GM13976 (cell line): Measurements from ENCODE around the gene TFEC.

ENCODE experiments used
- DNase-seq: peaks from one replicate; pipeline ENCODE4 v3.0.0; 2012; ENCODE audit warnings: low spot score
- CTCF ChIP-seq: IDR thresholded peaks from 2 replicates; pipeline ENCODE4 v1.5.1; 2012; ENCODE audit warnings: borderline replicate concordance, mild to moderate bottlenecking; ENCODE audit not compliant: insufficient read depth; ENCODE audit errors: extremely low read depth, missing control alignments, control extremely low read depth
- in situ Hi-C: fragments of 300-500 bp; cut with MboI; formaldehyde crosslinking; loops from one replicate; pipeline ENCODE4 v1.12.0; 2022; ENCODE audit warnings: low sequenced_read_pairs, mixed read lengths, inconsistent platforms; ENCODE audit not compliant: unreplicated experiment

TFEC gene

DNA sequence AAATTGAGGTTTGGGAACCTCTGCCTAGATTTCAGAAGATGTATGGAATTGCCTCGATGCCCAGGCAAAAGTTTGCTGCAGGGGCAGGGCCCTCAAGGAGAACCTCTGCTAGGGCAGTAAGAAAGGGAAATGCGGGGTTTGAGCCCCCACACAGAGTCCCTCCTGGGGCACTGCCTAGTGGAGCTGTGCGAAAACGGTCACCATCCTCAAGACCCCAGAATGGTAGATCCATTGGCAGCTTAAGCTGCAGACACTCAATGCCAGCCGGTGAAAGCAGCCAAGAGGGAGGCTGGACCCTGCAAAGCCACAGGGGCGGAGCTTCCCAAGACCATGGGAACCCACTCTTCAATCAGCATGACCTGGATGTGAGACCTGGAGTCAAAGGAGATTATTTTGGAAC, 15.0 kb upstream of the TFEC start:
- no peak for DNase-seq
- no peak for TF ChIP-seq CTCF
- in situ Hi-C loops: no loop called here

DNA sequence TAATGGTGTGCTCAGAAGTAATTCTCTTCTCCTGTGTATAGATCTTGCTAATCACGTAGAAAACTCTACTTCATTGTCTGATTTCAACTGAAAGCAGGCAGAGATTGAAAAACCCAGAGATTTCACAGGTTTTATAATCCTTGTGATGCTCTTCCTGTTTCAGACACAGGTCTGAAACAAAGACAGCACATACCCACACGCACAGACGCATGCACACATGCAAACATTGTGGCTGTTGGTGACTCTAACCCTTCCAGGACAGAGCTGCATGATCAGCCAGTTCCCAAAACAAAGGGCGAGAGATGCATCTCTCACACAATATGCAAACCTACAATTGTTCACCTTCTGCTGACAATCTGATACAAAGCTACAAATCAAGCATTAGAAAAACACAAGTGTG, 11.1 kb upstream of the TFEC start:
- peak; percentile 13 for DNase-seq
- in situ Hi-C loops: no loop called here
- no peak for TF ChIP-seq CTCF

GRCh38 chr7:116037401-116037800, 6.8 kb upstream of the TFEC start:
- no peak for TF ChIP-seq CTCF
- DNase-seq: no peak
- in situ Hi-C loops: no loop called here

- DNase-seq: no peak
- in situ Hi-C loops: no loop called here
- no peak for TF ChIP-seq CTCF
Measured at GRCh38 chr7:116034411-116034810, 3.8 kb upstream of the TFEC start.

GRCh38 chr7:116032886-116033285, 2.3 kb upstream of the TFEC start:
- in situ Hi-C loops: no loop called here
- TF ChIP-seq CTCF: no peak

GRCh38 chr7:116028787-116029186, 1.8 kb downstream of the TFEC start:
- in situ Hi-C loops: no loop called here
- TF ChIP-seq CTCF: no peak
- no peak for DNase-seq

More at GRCh38 chr7:116032886-116033285, 2.3 kb upstream of the TFEC start:
- DNase-seq: no peak

- no peak for TF ChIP-seq CTCF
- in situ Hi-C loops: no loop called here
- DNase-seq: no peak
Measured at GRCh38 chr7:116027786-116028185, 2.8 kb downstream of the TFEC start.
